T47D (cell line): ENCODE measurements around the gene FAM83C.

Source experiments
- DNase-seq, 2 experiments: peaks; one replicate each; pipeline versions ENCODE4 v3.0.0 to v3.0.0-alpha.2; 2011 to 2012; ENCODE audit warnings: low read depth in 1 of 2, low spot score in 1 of 2
- JUND ChIP-seq: IDR thresholded peaks from 2 replicates; pipeline ENCODE4 v1.6.1; 2012; ENCODE audit warnings: low read depth
- in situ Hi-C: cut with HindIII; loops from 2 replicates; pipeline ENCODE4 v1.10.0; 2016; ENCODE audit warnings: low sequenced_read_pairs, low pct_unique_long_range_greater_than_20kb

FAM83C gene

DNA sequence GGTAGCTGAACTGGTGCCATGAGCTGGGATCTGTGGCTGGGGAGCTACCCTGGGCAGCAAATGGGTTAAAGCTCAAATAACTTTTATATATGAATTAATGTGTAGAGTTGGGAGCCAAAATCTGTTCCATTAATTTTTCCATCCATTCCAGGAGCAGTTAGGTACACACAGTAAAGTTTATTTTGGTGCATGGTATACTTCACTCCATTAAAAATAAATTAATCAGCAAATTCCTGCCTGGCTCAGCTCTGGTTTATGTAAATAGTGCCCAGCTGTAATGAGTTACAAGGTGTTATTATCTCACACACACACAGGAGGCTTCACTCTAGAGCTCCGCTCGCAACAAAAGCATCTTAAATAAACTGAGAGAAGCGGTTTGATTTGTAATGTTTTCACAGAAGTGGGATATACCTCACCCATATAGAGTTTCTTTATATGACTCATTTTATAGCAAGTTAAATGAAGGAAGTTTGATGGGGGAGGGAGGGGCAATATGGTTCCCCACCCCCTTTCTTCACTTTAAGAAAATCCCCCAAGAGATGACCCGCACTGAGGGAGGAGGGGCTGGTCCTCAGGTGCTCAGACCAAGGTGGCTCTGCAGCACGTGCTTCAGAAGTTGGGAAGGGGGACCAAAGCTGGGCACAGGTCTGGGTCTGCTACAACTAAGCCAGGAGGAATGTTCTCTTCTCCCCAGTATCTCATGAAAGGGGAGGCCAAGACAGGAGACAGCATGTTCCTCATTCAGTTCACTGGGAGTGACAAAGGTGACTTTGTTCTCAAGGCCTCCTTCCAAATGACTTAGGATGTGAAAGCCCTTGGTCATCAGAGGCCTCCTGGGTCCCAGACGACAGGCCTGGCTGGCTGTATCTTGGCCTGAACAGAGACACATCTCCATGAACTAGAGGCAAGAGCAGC is 10.5 kb upstream of the FAM83C start:
- DNase-seq, result no peak
- in situ Hi-C loops, result no loop called here
- no peak for TF ChIP-seq JUND

DNA sequence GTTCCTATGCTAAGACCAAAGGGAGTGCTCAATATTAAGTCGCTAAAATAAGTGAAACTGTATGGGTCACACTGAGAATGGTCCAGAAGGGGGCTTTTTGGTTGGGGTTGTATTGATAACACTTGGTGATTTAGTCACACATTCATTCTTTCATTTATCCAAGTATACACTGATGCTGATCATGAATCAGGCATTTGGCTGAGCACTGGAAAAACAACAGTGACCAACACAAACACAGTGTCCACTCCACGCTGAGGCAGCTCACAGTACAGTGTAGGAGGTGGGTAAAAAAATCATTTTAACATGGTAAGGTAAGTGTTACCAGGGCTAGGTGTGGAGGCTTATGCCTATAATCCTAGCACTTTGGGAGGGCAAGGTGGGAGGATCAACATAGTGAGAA is 9.2 kb upstream of the FAM83C start:
- no peak for TF ChIP-seq JUND
- in situ Hi-C loops, result no loop called here
- no peak for DNase-seq

DNA sequence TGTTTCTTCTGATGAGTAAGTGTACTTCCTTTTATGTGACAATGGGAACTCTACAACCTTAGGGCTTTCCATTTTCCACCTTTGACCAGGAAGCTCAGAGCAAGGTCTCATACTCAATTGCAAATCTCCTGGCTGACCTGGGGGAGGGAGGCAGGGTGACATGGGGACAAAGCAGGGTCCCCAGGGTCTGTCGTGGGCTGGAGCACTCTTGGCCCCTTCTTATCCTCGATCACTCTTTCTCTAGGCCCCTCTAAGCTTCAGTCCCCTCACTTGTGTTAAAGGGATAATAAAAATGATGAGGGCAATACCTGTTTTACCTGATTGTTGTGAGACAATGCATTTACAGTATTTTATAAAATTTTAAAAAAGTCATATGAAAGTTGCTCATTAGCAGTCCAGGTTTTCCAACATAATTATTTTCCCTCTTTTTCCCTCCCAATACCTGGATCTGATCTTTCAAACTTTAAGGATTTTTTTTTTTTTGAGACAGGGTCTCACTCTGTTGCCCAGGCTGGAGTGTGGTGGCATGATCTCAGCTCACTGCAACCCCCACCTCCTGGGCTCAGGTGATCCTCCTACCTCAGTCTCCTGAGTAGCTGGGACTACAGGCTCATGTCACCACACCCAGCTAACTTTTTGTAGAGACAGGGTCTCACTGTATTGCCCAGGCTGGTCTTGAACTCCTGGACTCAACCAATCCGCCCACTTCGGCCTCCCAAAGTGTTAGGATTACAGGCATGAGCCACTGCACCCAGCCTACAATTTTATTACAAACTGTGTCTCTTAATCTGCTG is 8.4 kb upstream of the FAM83C start:
- TF ChIP-seq JUND, result no peak
- no peak for DNase-seq
- in situ Hi-C loops, result no loop called here

- DNase-seq, result no peak
- no peak for TF ChIP-seq JUND
- in situ Hi-C loops, result no loop called here
Observed at GRCh38 chr20:35299780-35300179, 7.6 kb upstream of the FAM83C start.

DNA sequence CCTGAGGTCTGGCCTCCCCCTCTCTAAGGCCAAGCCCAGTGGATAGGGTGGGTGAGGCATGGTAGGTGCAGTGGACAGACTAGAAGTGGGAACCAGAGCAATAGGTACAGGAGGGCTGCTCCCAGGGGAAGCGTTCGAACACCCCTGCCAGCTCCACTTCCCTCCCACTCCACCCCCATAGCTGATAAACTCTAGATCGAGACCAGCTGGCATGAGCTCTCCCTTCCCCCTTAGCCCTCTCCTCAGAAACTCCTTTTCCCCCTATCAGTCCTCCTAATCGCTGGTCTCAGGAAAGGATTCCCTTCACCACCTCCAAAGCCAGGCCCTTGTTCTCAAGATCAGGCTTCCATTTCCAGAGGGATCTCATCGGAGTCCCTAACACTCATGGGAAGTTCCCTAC is 6.0 kb upstream of the FAM83C start:
- DNase-seq, result no peak
- no peak for TF ChIP-seq JUND
- in situ Hi-C loops, result no loop called here

- no peak for TF ChIP-seq JUND
- DNase-seq, result no peak
- in situ Hi-C loops, result no loop called here
Observed at GRCh38 chr20:35297740-35298139, 5.5 kb upstream of the FAM83C start.

DNA sequence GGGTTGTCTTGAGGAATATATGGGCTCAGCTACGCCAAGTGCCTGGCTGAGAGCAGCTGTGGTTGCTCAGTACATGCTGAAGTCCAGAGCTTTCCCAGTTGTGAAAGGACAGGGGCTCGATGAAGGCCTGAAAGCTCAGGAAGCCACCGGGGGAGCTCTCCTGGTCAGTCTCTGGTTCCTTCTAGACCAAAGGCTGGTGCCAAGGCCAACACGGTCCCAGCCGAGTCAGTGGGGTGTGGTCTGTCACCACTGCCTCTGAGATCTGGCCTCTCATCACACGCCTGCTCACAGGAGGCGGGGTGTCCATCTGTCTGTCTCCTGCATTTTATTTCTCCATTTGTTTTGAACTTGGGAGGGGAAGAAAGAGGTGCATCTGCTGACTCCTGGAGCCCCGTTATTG is 4.9 kb upstream of the FAM83C start:
- in situ Hi-C loops, result no loop called here
- no peak for TF ChIP-seq JUND
- no peak for DNase-seq

- TF ChIP-seq JUND, result no peak
- in situ Hi-C loops, result no loop called here
- DNase-seq, result no peak
Observed at GRCh38 chr20:35296101-35296554, 3.9 kb upstream of the FAM83C start.

DNA sequence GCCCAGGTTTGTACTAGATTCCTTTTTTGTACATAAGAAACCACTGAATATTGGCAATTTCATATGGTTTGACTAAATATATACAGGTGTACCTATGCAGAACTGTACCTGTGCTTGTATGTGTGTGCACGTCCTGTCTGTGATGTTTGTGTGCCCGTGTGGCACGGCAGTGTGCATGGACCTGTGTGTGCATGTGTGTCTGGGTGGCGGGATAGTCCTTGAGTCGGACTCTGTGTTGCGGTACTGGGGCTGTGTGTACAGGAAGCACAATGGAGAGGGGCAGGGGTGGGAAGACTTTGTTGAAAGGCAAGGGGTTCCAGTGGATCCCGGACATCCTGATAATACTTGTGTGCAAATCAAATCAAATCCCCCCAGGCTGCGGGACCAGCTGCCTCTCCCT is 3.4 kb upstream of the FAM83C start:
- in situ Hi-C loops, result no loop called here

GRCh38 chr20:35295058-35295457 is 2.8 kb upstream of the FAM83C start:
- no peak for DNase-seq
- TF ChIP-seq JUND, result no peak
- in situ Hi-C loops, result no loop called here

More for the DNA sequence above, 3.4 kb upstream of the FAM83C start:
- no peak for TF ChIP-seq JUND
- DNase-seq, result no peak

DNA sequence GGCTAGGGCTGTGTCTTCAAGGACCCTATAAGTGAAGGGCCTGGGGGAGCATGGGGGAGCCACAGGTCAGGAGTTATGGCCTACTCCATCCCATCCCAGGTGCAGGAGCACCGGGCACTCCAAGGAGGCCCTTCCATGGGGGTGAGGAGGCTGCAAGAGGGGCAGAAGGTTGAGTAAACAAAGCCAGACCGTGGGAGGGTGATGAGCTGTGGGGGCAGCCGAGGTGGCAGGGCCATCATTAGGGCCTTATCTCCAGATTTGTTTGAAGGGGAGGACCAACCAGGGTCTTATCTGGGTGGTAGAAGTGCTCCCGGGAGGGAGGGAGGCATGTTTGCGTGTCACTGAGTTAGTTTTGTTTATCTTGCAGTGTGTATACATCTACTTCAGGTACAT is 2.1 kb upstream of the FAM83C start:
- TF ChIP-seq JUND, result no peak
- no peak for DNase-seq
- in situ Hi-C loops, result no loop called here

GRCh38 chr20:35293303-35294292 is 1.4 kb upstream of the FAM83C start:
- in situ Hi-C loops, result no loop called here
- no peak for TF ChIP-seq JUND
- no peak for DNase-seq
